Ovary (tissue), 3 donors: Measurements from ENCODE around the gene UPK3A.

ENCODE experiments used
- CTCF ChIP-seq, 3 donors: fragments of 450-650 bp in 2 of 3; fragments of 200-600 bp in 1 of 3; IDR thresholded peaks; one replicate each; pipeline versions ENCODE4 v1.5.1 to v1.8.0; 2016 to 2022; ENCODE audit warnings: antibody characterized with exemption in 3 of 3, mild to moderate bottlenecking in 1 of 3
- EP300 ChIP-seq: sonication (generic); formaldehyde crosslinking; IDR thresholded peaks from one replicate; pipeline ENCODE4 v1.6.1; 2017; ENCODE audit warnings: antibody characterized with exemption
- POLR2A ChIP-seq: fragments of 450-650 bp; IDR thresholded peaks from one replicate; pipeline ENCODE4 v1.6.1; 2017; ENCODE audit warnings: antibody characterized with exemption, mild to moderate bottlenecking, moderate library complexity
- donor health status: DM: no; HTN: no; CAD: no.

- TF ChIP-seq CTCF (IDR thresholded peaks at IDR 0.05) (no peak), POLR2A (no peak), EP300 (no peak)
Observed at GRCh38 chr22:45328822-45329529, 44.2 kb downstream of the UPK3A start.
